Measurements from ENCODE around the gene SALL1.

Gene SALL1

DNA sequence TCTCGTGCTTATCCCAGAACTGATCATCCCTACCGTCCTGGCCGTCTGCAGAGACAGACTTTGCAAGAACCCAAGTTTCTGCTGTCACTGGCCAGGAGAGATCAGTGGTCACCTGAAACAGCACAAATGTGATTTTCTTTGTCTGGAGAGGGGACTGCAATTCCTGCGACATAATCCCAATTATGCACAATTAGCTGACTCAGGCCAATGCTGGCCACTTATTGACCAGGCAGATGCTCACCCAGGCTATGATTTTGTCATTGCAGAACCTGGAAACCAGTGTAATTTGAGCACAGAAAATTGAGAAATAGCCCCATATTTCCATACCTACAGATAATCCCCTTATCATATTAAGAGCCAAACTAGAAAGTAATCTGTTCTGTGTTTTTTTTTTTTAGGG lies 34.7 kb downstream of the SALL1 start:
- Histone ChIP-seq H3K27ac (no peak overlapping the region), H3K27me3 (replicated peaks) (no peaks in the 10 kb centered on the region), H3K36me3 (replicated peaks) (no peaks in the 10 kb centered on the region), H3K4me3 (ENCODE audit: low read depth, low read length) (no peak overlapping the region)
- no peak for DNase-seq
- in situ Hi-C loops (cut with HindIII; ENCODE audit: low pct_ligation_motif_present, low sequenced_read_pairs) = no loop called here
- TF ChIP-seq, protein P1, sequence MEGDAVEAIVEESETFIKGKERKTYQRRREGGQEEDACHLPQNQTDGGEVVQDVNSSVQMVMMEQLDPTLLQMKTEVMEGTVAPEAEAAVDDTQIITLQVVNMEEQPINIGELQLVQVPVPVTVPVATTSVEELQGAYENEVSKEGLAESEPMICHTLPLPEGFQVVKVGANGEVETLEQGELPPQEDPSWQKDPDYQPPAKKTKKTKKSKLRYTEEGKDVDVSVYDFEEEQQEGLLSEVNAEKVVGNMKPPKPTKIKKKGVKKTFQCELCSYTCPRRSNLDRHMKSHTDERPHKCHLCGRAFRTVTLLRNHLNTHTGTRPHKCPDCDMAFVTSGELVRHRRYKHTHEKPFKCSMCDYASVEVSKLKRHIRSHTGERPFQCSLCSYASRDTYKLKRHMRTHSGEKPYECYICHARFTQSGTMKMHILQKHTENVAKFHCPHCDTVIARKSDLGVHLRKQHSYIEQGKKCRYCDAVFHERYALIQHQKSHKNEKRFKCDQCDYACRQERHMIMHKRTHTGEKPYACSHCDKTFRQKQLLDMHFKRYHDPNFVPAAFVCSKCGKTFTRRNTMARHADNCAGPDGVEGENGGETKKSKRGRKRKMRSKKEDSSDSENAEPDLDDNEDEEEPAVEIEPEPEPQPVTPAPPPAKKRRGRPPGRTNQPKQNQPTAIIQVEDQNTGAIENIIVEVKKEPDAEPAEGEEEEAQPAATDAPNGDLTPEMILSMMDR (IDR thresholded peaks at IDR 0.05; ENCODE audit: low read depth, low read length, missing control alignments) = no peak

DNA sequence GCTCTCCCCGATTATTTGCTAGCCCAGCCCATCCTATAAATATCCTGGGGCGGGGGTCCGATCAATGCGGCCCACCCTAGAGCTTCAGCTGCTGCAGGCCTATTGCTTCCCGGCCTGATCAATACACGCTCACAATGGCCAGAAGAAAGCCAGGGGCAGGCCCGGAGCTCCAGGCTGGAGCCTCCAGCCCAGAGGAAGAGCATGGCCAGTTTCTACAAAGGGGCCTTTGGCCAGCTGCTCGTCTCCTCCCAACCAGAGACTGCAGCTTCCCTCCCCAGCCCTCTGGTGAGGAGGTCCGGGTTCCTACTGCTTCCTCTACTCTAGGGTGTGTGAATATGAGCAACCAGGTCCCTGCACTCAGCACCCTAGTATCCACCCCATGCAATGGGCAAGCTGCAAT lies 36.7 kb downstream of the SALL1 start:
- in situ Hi-C loops (cut with HindIII; ENCODE audit: low pct_ligation_motif_present, low sequenced_read_pairs) = no loop called here
- Histone ChIP-seq H3K27ac (no peak overlapping the region), H3K27me3 (replicated peaks) (no peaks in the 10 kb centered on the region), H3K36me3 (replicated peaks) (no peaks in the 10 kb centered on the region), H3K4me3 (ENCODE audit: low read depth, low read length) (no peak overlapping the region)
- TF ChIP-seq, protein P1 (IDR thresholded peaks at IDR 0.05; ENCODE audit: low read depth, low read length, missing control alignments) = no peak
- no peak for DNase-seq

DNA sequence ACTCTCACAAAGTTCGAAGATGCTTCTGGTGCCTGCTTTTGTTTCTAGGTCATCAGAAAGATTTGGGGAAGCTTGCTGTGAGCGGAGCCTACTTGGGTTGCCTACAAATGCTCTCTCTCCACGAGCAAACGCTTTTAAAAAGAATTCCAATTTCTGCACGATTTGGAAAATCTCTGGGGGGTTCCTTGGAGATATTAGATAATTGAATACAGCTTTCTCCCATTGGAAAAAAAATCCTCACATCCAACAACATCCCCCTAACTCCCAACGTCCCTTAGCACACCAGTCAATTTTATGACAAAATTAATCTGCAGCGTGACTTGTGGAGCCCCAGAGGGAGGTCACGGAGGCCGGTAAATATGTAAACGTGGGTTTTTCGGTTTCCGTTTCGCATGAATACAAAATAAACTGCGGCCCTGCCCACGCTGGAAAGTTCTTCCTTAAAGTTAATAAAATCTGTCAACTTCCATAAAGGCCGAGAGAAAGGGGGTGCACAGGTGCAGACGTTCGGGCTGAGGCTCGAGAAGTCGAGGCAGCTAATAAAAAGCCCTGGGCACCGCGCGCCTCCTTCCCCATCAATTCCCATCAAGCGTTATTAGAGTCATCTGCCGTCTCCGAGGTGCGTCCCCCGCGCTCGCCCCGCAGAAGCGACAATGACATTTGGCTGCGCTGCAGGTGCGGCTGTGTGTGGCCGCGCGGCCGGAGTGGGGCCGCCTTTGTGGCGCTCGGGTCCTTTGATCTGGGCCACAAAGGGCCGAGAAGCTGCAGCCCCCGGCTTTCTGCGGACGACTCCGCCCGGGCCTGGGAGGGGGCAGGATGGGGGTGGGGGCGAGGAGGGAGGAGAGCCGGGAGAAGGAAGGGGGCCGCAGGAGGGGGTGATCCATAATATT lies 37.6 kb downstream of the SALL1 start:
- Histone ChIP-seq H3K27ac (no peak overlapping the region), H3K4me3 (ENCODE audit: low read depth, low read length) (no peak overlapping the region), H3K36me3 (replicated peaks) (no peaks in the 10 kb centered on the region), H3K27me3 (replicated peaks) (no peaks in the 10 kb centered on the region)
- in situ Hi-C loops (cut with HindIII; ENCODE audit: low pct_ligation_motif_present, low sequenced_read_pairs) = no loop called here
- no peak for DNase-seq
- TF ChIP-seq, protein P1 (IDR thresholded peaks at IDR 0.05; ENCODE audit: low read depth, low read length, missing control alignments) = no peak

DNA sequence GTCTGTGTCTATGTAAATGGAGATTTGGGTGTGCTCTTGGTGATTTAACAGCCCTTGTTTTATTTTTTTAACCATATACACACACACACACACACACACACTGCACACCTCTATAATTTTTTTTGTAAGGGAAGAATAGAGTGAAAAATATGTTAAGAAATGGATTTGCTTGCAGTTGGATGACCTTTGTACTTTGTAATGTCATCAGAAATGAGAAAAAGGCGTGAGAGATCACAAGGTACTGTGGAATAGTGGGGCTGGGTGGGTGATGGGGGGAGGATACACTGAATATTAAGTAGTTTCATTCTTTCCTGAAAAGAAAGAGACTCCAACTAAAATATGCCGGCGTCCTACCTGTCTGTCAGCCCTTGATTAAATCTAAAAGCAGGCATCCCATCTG lies 38.7 kb downstream of the SALL1 start:
- in situ Hi-C loops (cut with HindIII; ENCODE audit: low pct_ligation_motif_present, low sequenced_read_pairs) = no loop called here
- Histone ChIP-seq H3K27me3 (replicated peaks) (no peaks in the 10 kb centered on the region), H3K36me3 (replicated peaks) (no peaks in the 10 kb centered on the region), H3K27ac (no peak overlapping the region), H3K4me3 (ENCODE audit: low read depth, low read length) (no peak overlapping the region)
- TF ChIP-seq, protein P1 (IDR thresholded peaks at IDR 0.05; ENCODE audit: low read depth, low read length, missing control alignments) = no peak
- no peak for DNase-seq

DNA sequence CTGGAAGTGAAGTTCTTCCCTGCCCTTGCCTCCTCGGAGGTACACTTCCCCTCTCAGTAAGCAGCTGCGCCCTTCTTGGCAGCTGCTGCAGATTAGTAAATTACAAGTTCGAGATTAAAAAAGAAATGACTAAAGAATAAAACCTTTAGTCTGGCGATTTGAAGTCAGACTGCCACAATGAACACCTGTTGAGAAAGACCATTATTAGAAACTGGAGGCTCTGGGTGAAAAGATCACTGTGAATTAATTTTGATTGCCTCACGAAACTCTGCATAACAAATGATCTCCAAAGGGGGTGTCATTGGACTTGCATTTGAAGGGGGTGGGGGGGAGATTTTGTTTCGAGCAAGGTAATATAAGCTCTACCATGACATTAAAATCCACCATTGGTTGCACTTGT lies 39.3 kb downstream of the SALL1 start:
- in situ Hi-C loops (cut with HindIII; ENCODE audit: low pct_ligation_motif_present, low sequenced_read_pairs) = no loop called here
- TF ChIP-seq, protein P1 (IDR thresholded peaks at IDR 0.05; ENCODE audit: low read depth, low read length, missing control alignments) = no peak
- Histone ChIP-seq H3K36me3 (replicated peaks) (no peaks in the 10 kb centered on the region), H3K27me3 (replicated peaks) (no peaks in the 10 kb centered on the region), H3K27ac (no peak overlapping the region), H3K4me3 (ENCODE audit: low read depth, low read length) (no peak overlapping the region)
- DNase-seq = no peak
